Left renal cortex interstitium (tissue), 4 donors: ENCODE results near the gene CGB8. TPM values are rescaled to one million over a fixed set of nuclear protein-coding genes. Genes with fewer than 3 reads are reported as not detected.

Experiments
- DNase-seq, 4 donors: peaks; one replicate each; pipeline ENCODE4 v3.0.0-alpha.2; 2013; ENCODE audit warnings: low read depth in 4 of 4, low spot score in 2 of 4, missing footprints in 1 of 4
- polyA plus RNA-seq, 4 donors: library from polyadenylated mRNA; unstranded; fragments of 120-200 nt; gene quantifications; one replicate each; pipeline ENCODE4 v1.2.1, GENCODE V29; 2013; ENCODE audit not compliant: insufficient read length in 4 of 4

CGB8 gene
- polyA plus RNA-seq, 4 donors: 0.32 TPM; not detected in 3

DNA sequence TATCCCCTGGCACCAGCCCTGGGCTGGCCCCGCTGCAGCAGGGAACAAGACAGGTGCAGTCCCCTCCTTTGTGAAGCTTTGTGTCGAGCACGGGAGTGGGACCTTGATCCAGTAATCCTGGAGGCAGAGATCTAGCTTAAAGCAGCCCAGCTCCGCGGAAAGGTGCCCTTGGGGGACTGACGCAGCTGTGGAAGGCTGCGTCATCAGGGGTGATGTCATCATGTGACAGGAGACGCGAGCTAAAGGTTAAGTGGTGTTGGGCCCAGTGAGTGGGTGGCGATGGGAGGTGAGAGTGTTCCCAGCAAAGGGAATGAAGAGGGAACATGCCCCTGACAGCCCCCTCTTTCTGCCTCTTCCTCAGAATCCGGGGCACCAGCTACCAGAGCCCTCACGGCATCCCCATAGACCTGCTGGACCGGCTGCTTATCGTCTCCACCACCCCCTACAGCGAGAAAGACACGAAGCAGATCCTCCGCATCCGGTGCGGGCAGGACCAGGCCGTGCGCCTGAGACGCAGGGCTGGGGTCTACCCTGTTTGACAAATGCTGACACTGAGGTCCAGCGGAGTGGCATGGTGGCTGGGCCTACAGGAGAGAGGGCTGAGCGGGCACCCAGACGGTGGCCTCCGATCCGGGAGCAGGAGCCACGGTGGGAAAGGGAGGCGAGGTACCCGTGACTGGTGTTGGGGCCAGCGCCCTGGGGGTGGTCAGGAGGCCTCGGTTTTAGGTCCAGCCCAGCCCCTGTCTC lies 34.6 kb downstream of the CGB8 start:
- DNase-seq: no peak

- no peak for DNase-seq
Measured at GRCh38 chr19:49011194-49011593, 37.7 kb downstream of the CGB8 start.

- DNase-seq: no peak
Measured at GRCh38 chr19:49010453-49010852, 38.5 kb downstream of the CGB8 start.

GRCh38 chr19:49009828-49010227 lies 39.1 kb downstream of the CGB8 start:
- no peak for DNase-seq

GRCh38 chr19:49006905-49007304 lies 42.0 kb downstream of the CGB8 start:
- DNase-seq: no peak

DNA sequence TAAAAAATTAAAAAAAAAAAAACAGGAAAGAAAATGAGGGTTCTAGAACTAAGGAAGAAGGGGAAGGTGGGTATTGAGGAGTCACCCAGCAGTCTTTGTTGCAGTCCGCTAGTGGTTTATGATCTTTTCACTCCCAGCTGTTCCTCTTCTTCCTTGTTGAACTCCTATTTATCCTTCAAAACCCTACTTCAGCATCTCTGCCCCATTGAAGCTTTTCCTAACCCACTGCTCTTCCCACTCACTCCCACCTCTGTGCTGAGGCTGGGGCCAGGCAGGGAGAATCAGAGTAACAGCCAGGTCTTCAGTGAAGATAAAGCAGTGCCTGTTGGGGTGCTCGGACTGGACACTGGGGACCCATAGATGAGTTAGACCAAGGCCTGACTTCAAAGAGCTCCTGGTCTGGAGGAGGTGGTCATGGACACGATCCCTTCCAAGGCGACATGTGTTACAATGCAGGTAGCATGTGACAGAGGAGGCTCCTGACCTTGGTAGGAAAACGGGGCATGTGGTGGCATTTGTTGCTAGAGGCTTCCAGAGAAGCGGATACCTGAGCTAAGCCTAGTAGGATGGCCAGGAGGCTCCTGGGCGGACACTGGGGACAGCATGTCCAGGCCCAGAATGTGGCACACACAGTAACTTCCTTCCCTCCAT lies 43.8 kb downstream of the CGB8 start:
- DNase-seq: no peak

DNA sequence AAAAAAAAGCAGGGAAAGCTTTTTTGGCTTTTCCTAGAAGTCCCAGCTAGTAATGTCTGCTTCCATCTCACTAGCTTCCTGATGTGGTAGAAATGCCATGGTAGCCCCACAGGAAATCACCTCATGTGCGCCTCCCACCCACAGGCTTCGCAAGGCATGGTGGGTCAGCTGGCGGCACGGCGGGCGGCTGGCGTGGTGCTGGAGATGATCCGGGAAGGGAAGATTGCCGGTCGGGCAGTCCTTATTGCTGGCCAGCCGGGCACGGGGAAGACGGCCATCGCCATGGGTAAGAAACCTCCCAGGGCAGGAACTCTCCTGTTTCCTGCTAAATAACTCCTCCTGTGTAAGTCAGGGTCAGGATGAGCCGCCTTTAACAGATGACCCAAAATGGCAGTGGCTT lies 44.8 kb downstream of the CGB8 start:
- DNase-seq: no peak

DNA sequence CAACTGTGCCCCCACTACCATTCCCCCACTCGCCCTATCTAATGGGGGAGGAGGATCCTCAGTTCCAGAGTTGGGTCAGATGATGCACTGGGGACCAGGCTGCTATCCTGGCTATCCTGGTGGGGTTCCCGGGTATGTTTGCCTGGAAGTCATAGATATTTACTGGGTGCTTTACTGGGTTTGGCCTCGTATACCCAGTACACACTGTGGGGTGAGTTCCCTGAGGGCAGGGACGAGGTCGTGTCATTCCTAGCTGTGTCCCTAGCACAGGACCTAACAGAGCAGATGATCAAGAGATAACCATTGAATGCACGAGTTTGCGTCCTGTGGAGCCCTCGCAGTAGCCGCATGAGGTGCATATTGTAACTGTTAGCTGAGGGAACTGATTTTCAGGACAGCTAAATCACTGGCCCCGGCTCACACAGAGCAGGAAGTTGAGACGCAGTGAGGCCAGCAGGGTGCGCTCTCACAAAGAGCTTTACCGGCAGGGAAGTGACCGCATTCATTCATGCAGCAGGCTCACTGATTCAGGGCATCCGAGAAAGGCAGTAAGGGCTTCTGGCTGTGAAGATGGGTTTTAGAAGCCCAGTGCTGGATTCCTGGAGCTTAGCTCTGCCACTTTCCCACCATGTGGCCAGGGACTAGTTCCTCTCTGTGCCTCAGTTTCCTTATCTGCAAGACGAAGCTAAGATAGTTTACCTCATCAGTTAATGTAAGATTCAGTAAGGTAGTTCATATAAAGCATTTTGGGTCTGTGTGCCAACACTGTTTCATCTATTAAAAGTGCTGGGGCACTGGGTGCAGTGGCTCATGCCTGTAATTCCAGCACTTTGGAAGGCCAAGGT lies 49.2 kb downstream of the CGB8 start:
- no peak for DNase-seq

DNA sequence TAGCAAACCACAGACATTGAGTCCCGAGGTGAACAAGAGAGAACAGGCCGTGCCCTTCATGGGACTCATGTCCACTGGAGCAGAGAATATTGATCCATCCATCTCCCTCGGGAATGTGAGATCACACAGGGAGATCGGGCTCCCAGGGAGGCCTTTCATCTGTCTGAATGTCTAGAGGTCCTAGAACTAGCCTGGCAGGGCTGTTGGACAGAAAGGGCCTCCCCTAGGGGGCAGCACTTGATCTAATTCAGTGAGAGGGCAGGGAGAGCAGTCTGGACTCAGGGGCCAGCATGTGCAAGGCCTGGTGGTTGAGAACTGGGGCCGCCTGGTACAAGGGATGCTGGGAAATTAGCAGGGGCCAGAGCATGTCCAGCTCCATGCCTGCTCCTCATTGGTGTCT lies 50.9 kb downstream of the CGB8 start:
- DNase-seq: no peak

Other genes with a start within 250 kb of the CGB8 start
- 10 to 100 TPM; 30.4 to 64.2 (median 49.8) TPM for gene BCAT2, start 238.1 kb downstream of the CGB8 start, polyA plus RNA-seq
- gene HSD17B14, start 212.6 kb downstream of the CGB8 start, polyA plus RNA-seq: 10 to 100 TPM; 30.0 to 40.4 (median 36.2) TPM
- gene PLEKHA4, start 180.5 kb downstream of the CGB8 start, polyA plus RNA-seq: 10 to 100 TPM; 17.9 to 33.8 (median 27.1) TPM
- 10 to 100 TPM; 29.7 to 52.6 (median 33.7) TPM for gene PPP1R15A, start 176.7 kb downstream of the CGB8 start, polyA plus RNA-seq
- gene TULP2, start 150.4 kb downstream of the CGB8 start, polyA plus RNA-seq: 1 to 10 TPM in 1 of 4 donors, under 1 TPM in 3; 0.46 to 1.3 (median 0.64) TPM
- gene NUCB1, start 148.8 kb downstream of the CGB8 start, polyA plus RNA-seq: 100 to 1,000 TPM; 249 to 328 (median 311) TPM
- gene DHDH, start 115.4 kb downstream of the CGB8 start, polyA plus RNA-seq: 10 to 100 TPM in 1 of 4 donors, 1 to 10 TPM in 3; 6.0 to 10.3 (median 8.2) TPM
- gene BAX, start 94.2 kb downstream of the CGB8 start, polyA plus RNA-seq: 10 to 100 TPM; 58.1 to 90.7 (median 76.4) TPM
- 1,000 to 10,000 TPM; 2,498 to 2,845 (median 2,570) TPM for gene FTL, start 83.8 kb downstream of the CGB8 start, polyA plus RNA-seq
- gene GYS1, start 55.8 kb downstream of the CGB8 start, polyA plus RNA-seq: 10 to 100 TPM; 35.9 to 53.8 (median 48.2) TPM
- 100 to 1,000 TPM in 2 of 4 donors, 10 to 100 TPM in 2; 86.0 to 106 (median 95.6) TPM for gene RUVBL2, start 55.2 kb downstream of the CGB8 start, polyA plus RNA-seq
- under 1 TPM in 2 of 4 donors, not detected in 2; 0.31 to 0.35 TPM for gene LHB, start 32.0 kb downstream of the CGB8 start, polyA plus RNA-seq
- gene CGB3, start 24.8 kb downstream of the CGB8 start, polyA plus RNA-seq: under 1 TPM in 1 of 4 donors, not detected in 3; 0.16 TPM
- gene CGB2, start 17.2 kb downstream of the CGB8 start, polyA plus RNA-seq: under 1 TPM in 1 of 4 donors, not detected in 3; 0.28 TPM
- gene CGB1, start 12.2 kb downstream of the CGB8 start, polyA plus RNA-seq: not detected
- not detected for gene CGB5, start 5.3 kb downstream of the CGB8 start, polyA plus RNA-seq
- 1 to 10 TPM in 2 of 4 donors, under 1 TPM in 2; 0.59 to 2.8 (median 1.1) TPM for gene CGB7, start 8.6 kb upstream of the CGB8 start, polyA plus RNA-seq
- gene NTF4, start 15.7 kb upstream of the CGB8 start, polyA plus RNA-seq: 1 to 10 TPM; 3.9 to 4.5 (median 4.5) TPM
- gene KCNA7, start 23.6 kb upstream of the CGB8 start, polyA plus RNA-seq: under 1 TPM; 0.03 to 0.17 (median 0.07) TPM
- 100 to 1,000 TPM; 260 to 418 (median 347) TPM for gene SNRNP70, start 36.3 kb upstream of the CGB8 start, polyA plus RNA-seq
- gene LIN7B, start 65.3 kb upstream of the CGB8 start, polyA plus RNA-seq: 10 to 100 TPM in 1 of 4 donors, 1 to 10 TPM in 3; 5.4 to 13.2 (median 8.8) TPM
- 1 to 10 TPM in 1 of 4 donors, under 1 TPM in 3; 0.73 to 1.1 (median 0.80) TPM for gene C19orf73, start 70.0 kb upstream of the CGB8 start, polyA plus RNA-seq
- gene PPFIA3, start 70.4 kb upstream of the CGB8 start, polyA plus RNA-seq: 10 to 100 TPM in 1 of 4 donors, 1 to 10 TPM in 3; 4.5 to 11.1 (median 8.7) TPM
- gene HRC, start 106.3 kb upstream of the CGB8 start, polyA plus RNA-seq: 10 to 100 TPM; 25.2 to 38.8 (median 33.8) TPM
- 10 to 100 TPM; 22.1 to 48.0 (median 35.9) TPM for gene TRPM4, start 108.7 kb upstream of the CGB8 start, polyA plus RNA-seq